Activated CD8-positive, alpha-beta memory T cell treated with anti-CD3 and anti-CD28 coated beads for 24 hours (primary cell): ENCODE data around the gene CCDC187.
"Not testable (repeated sequence)": the region's sequence is repeated elsewhere in the genome, so short reads cannot be mapped to it uniquely, and the experiment has no call there.

ENCODE experiments used
- DNase-seq: peaks from one replicate; pipeline ENCODE4 v3.0.0-alpha.2; 2020

The CCDC187 gene

GRCh38 chr9:136326761-136327303 is 22.9 kb upstream of the CCDC187 start:
- DNase-seq: no peak

GRCh38 chr9:136326061-136326760 is 22.3 kb upstream of the CCDC187 start:
- no peak for DNase-seq

GRCh38 chr9:136325358-136325757 is 21.5 kb upstream of the CCDC187 start:
- no peak for DNase-seq

GRCh38 chr9:136324501-136325300 is 20.8 kb upstream of the CCDC187 start:
- no peak for DNase-seq

- DNase-seq: no peak
Observed at GRCh38 chr9:136323371-136323789, 19.5 kb upstream of the CCDC187 start.

GRCh38 chr9:136322756-136323330 is 18.9 kb upstream of the CCDC187 start:
- no peak for DNase-seq

- DNase-seq: no peak
Observed at GRCh38 chr9:136321561-136321960, 17.7 kb upstream of the CCDC187 start.

- DNase-seq: not testable (repeated sequence)
Observed at GRCh38 chr9:136320972-136321371, 17.1 kb upstream of the CCDC187 start.

- DNase-seq: not testable (repeated sequence)
Observed at GRCh38 chr9:136319955-136320354, 16.1 kb upstream of the CCDC187 start.

GRCh38 chr9:136319244-136319643 is 15.3 kb upstream of the CCDC187 start:
- DNase-seq: not testable (repeated sequence)

GRCh38 chr9:136318776-136319241 is 14.9 kb upstream of the CCDC187 start:
- no peak for DNase-seq

GRCh38 chr9:136318111-136318775 is 14.3 kb upstream of the CCDC187 start:
- DNase-seq: no peak

- DNase-seq: no peak
Observed at GRCh38 chr9:136317695-136318094, 13.8 kb upstream of the CCDC187 start.

GRCh38 chr9:136316896-136317676 is 13.2 kb upstream of the CCDC187 start:
- no peak for DNase-seq

GRCh38 chr9:136316271-136316751 is 12.4 kb upstream of the CCDC187 start:
- DNase-seq: no peak

GRCh38 chr9:136314944-136315343 is 11.1 kb upstream of the CCDC187 start:
- DNase-seq: no peak

- no peak for DNase-seq
Observed at GRCh38 chr9:136314056-136314416, 10.1 kb upstream of the CCDC187 start.

- no peak for DNase-seq
Observed at GRCh38 chr9:136313111-136314055, 9.5 kb upstream of the CCDC187 start.

GRCh38 chr9:136312436-136312835 is 8.5 kb upstream of the CCDC187 start:
- peak; percentile 72 for DNase-seq

GRCh38 chr9:136312009-136312375 is 8.1 kb upstream of the CCDC187 start:
- no peak for DNase-seq
